Muscle of arm (tissue), 12 donors: Measurements from ENCODE around the gene EVA1C. TPM values are rescaled to one million over a fixed set of nuclear protein-coding genes. Genes with fewer than 3 reads are reported as not detected.
"Not testable (repeated sequence)": the region's sequence is repeated elsewhere in the genome, so short reads cannot be mapped to it uniquely, and the experiment has no call there.

ENCODE experiments used
- DNase-seq: peaks from one replicate; pipeline ENCODE4 v3.0.0-alpha.2; 2013
- polyA plus RNA-seq, 12 donors: library from polyadenylated mRNA; unstranded; fragments of 120-200 nt; gene quantifications; one replicate each; pipeline ENCODE4 v1.2.1, GENCODE V29; 2013; ENCODE audit not compliant: insufficient read length in 12 of 12

EVA1C gene
- polyA plus RNA-seq, 12 donors, result 1.8 to 4.8 (median 2.7) TPM; not detected in 2

- no peak for DNase-seq
Measured at GRCh38 chr21:32457962-32458361, 45.5 kb downstream of the EVA1C start.

- DNase-seq, result no peak
Measured at GRCh38 chr21:32459972-32460371, 47.5 kb downstream of the EVA1C start.

GRCh38 chr21:32461503-32461902 is 49.0 kb downstream of the EVA1C start:
- no peak for DNase-seq

- DNase-seq, result not testable (repeated sequence)
Measured at GRCh38 chr21:32462564-32462963, 50.1 kb downstream of the EVA1C start.

GRCh38 chr21:32463367-32463766 is 50.9 kb downstream of the EVA1C start:
- DNase-seq, result no peak

GRCh38 chr21:32463889-32464300 is 51.4 kb downstream of the EVA1C start:
- no peak for DNase-seq

GRCh38 chr21:32467291-32467690 is 54.8 kb downstream of the EVA1C start:
- no peak for DNase-seq

- no peak for DNase-seq
Measured at GRCh38 chr21:32468681-32469111, 56.2 kb downstream of the EVA1C start.

GRCh38 chr21:32469628-32470027 is 57.1 kb downstream of the EVA1C start:
- no peak for DNase-seq

GRCh38 chr21:32470206-32470605 is 57.7 kb downstream of the EVA1C start:
- no peak for DNase-seq

- no peak for DNase-seq
Measured at GRCh38 chr21:32472890-32473765, 60.6 kb downstream of the EVA1C start.

- DNase-seq, result no peak
Measured at GRCh38 chr21:32474179-32475059, 61.9 kb downstream of the EVA1C start.

GRCh38 chr21:32475162-32475812 is 62.8 kb downstream of the EVA1C start:
- DNase-seq, result peak; percentile 46

- DNase-seq, result no peak
Measured at GRCh38 chr21:32476661-32477423, 64.3 kb downstream of the EVA1C start.

GRCh38 chr21:32477424-32477745 is 64.9 kb downstream of the EVA1C start:
- no peak for DNase-seq

- no peak for DNase-seq
Measured at GRCh38 chr21:32481875-32482408, 69.4 kb downstream of the EVA1C start.

GRCh38 chr21:32482565-32483292 is 70.2 kb downstream of the EVA1C start:
- DNase-seq, result no peak

- DNase-seq, result no peak
Measured at GRCh38 chr21:32483293-32483595, 70.7 kb downstream of the EVA1C start.

GRCh38 chr21:32484706-32485380 is 72.3 kb downstream of the EVA1C start:
- no peak for DNase-seq

- no peak for DNase-seq
Measured at GRCh38 chr21:32492376-32492775, 79.9 kb downstream of the EVA1C start.
